GM21737 (cell line): ENCODE data around the gene RASGRP2.
A peak's percentile ranks its signal among the peaks of the same experiment; 100 is the strongest.

Experiments used
- ATAC-seq: cut with Tn5 transposase; IDR thresholded peaks from one replicate; pipeline ENCODE4 v1.9.1; 2021; ENCODE audit warnings: mild to moderate bottlenecking, moderate library complexity; ENCODE audit not compliant: unreplicated experiment

RASGRP2 gene

GRCh38 chr11:64743591-64744543 is at the start of gene RASGRP2:
Gene RASGRP2 (minus strand): TSS chr11:64744142. CDS start chr11:64742866, 1,276 bp downstream.
- no peak for ATAC-seq

- ATAC-seq, result no peak
These were observed 48.5 kb upstream of the RASGRP2 start for GRCh38 chr11:64792482-64792881.

- no peak for ATAC-seq
These were observed 47.9 kb upstream of the RASGRP2 start for GRCh38 chr11:64791781-64792291.

GRCh38 chr11:64790205-64791095 is 46.5 kb upstream of the RASGRP2 start:
- no peak for ATAC-seq

- ATAC-seq, result no peak
These were observed 45.6 kb upstream of the RASGRP2 start for GRCh38 chr11:64789331-64790204.

GRCh38 chr11:64788321-64789215 is 44.6 kb upstream of the RASGRP2 start:
- ATAC-seq, result no peak

GRCh38 chr11:64787526-64788320 is 43.8 kb upstream of the RASGRP2 start:
- no peak for ATAC-seq

GRCh38 chr11:64786308-64786707 is 42.4 kb upstream of the RASGRP2 start:
- ATAC-seq, result no peak

GRCh38 chr11:64784813-64785581 is 41.1 kb upstream of the RASGRP2 start:
- no peak for ATAC-seq

GRCh38 chr11:64778473-64779298 is 34.7 kb upstream of the RASGRP2 start, which contains the start of gene SF1:
Gene SF1 (minus strand): TSS chr11:64778542. CDS start chr11:64778392, 150 bp downstream.
- peak; percentile 70 for ATAC-seq

- no peak for ATAC-seq
These were observed 34.2 kb upstream of the RASGRP2 start for GRCh38 chr11:64778223-64778472.

- peak; percentile 15 for ATAC-seq
These were observed 33.7 kb upstream of the RASGRP2 start for GRCh38 chr11:64777449-64778222.

- no peak for ATAC-seq
These were observed 32.9 kb upstream of the RASGRP2 start for GRCh38 chr11:64776875-64777274.

GRCh38 chr11:64776425-64776824 is 32.5 kb upstream of the RASGRP2 start:
- no peak for ATAC-seq

- ATAC-seq, result no peak
These were observed 30.2 kb upstream of the RASGRP2 start for GRCh38 chr11:64774144-64774543.

- no peak for ATAC-seq
These were observed 28.5 kb upstream of the RASGRP2 start for GRCh38 chr11:64772303-64773018.
